SK-N-SH (cell line): ENCODE measurements around the gene DCDC1. TPM values are rescaled to one million over a fixed set of nuclear protein-coding genes. Genes with fewer than 3 reads are reported as not detected.

Source experiments
- CTCF ChIA-PET: fragments of 300-600, 350-600 bp; formaldehyde crosslinking; extraction: SDS; loops from one replicate; lab custom pipeline; 2021; lab: Yijun Ruan, JAX
- POLR2A ChIA-PET: fragments of 350-600 bp; sonication (Branson Sonifier 250); formaldehyde crosslinking; extraction: SDS; loops from one replicate; lab custom pipeline; 2020; ENCODE audit warnings: antibody characterized with exemption, inconsistent platforms; lab: Yijun Ruan, JAX
- DNase-seq: peaks from one replicate; pipeline ENCODE4 v3.0.0; 2012
- H2AFZ ChIP-seq: fragments of 200-600 bp; sonication (generic); 2 replicates; pipeline ENCODE4 v1.8.1; 2016; ENCODE audit warnings: antibody characterized with exemption, mild to moderate bottlenecking, low read depth
- H3F3A ChIP-seq: fragments of 200-600 bp; sonication (generic); replicated peaks from 2 replicates; pipeline ENCODE3; 2016; ENCODE audit warnings: antibody characterized with exemption, mild to moderate bottlenecking; ENCODE audit not compliant: insufficient read depth
- H3K27ac ChIP-seq, 2 experiments: fragments of 200-500 bp in 1 of 2; fragments of 200-600 bp in 1 of 2; sonication (Bioruptor generic) in 1 of 2; sonication (generic), shearing (Covaris generic) in 1 of 2; 2 replicates each; pipeline versions ENCODE4 v1.5.1 to v1.6.1; 2014 to 2016; ENCODE audit warnings: low read depth in 2 of 2, inconsistent platforms in 1 of 2, low read length in 1 of 2, mild to moderate bottlenecking in 1 of 2, mixed read lengths in 1 of 2
- H3K27me3 ChIP-seq: fragments of 200-600 bp; sonication (generic), shearing (Covaris generic); 2 replicates; pipeline ENCODE4 v1.6.1; 2016; ENCODE audit warnings: mixed run types; ENCODE audit not compliant: insufficient read depth
- H3K36me3 ChIP-seq, 2 experiments: fragments of 200-500 bp in 1 of 2; fragments of 200-600 bp in 1 of 2; sonication (Bioruptor generic) in 1 of 2; sonication (generic) in 1 of 2; replicated peaks in 1 of 2; 2 replicates each; pipeline versions ENCODE3 to v1.5.1; 2014 to 2016; ENCODE audit warnings: low read length in 1 of 2, mild to moderate bottlenecking in 1 of 2; ENCODE audit not compliant: insufficient read depth in 2 of 2, control insufficient read depth in 1 of 2
- H3K4me1 ChIP-seq, 2 experiments: fragments of 200-500 bp in 1 of 2; fragments of 200-600 bp in 1 of 2; sonication (Bioruptor generic) in 1 of 2; sonication (generic), shearing (Covaris generic) in 1 of 2; 2 replicates each; pipeline versions ENCODE4 v1.5.1 to v1.6.1; 2014 to 2016; ENCODE audit warnings: low read depth in 1 of 2, low read length in 1 of 2, mixed run types in 1 of 2; ENCODE audit not compliant: insufficient read depth in 2 of 2, control insufficient read depth in 1 of 2
- H3K4me2 ChIP-seq: fragments of 200-600 bp; sonication (generic), shearing (Covaris generic); 2 replicates; pipeline ENCODE4 v1.6.1; 2017; ENCODE audit warnings: mixed run types
- H3K4me3 ChIP-seq, 2 experiments: fragments of 200-500 bp in 1 of 2; fragments of 200-600 bp in 1 of 2; sonication (Bioruptor generic) in 1 of 2; sonication (generic), shearing (Covaris generic) in 1 of 2; 2 replicates each; pipeline versions ENCODE4 v1.5.1 to v1.8.1; 2014 to 2016; ENCODE audit warnings: low read depth in 2 of 2, inconsistent platforms in 1 of 2, low read length in 1 of 2, mild to moderate bottlenecking in 1 of 2, mixed read lengths in 1 of 2, moderate library complexity in 1 of 2
- H3K79me2 ChIP-seq: fragments of 200-600 bp; sonication (generic); 2 replicates; pipeline ENCODE4 v1.8.1; 2017; ENCODE audit warnings: mild to moderate bottlenecking; ENCODE audit not compliant: insufficient read depth
- H3K9ac ChIP-seq: fragments of 200-600 bp; sonication (generic); 2 replicates; pipeline ENCODE4 v1.6.1; 2017; ENCODE audit warnings: mixed run types
- H3K9me2 ChIP-seq: fragments of 200-600 bp; sonication (generic); 2 replicates; pipeline ENCODE4 v1.6.1; 2017; ENCODE audit warnings: mixed run types
- H3K9me3 ChIP-seq: fragments of 200-600 bp; sonication (generic); 2 replicates; pipeline ENCODE4 v1.6.1; 2017; ENCODE audit warnings: mixed run types, mild to moderate bottlenecking, moderate library complexity
- H4K20me1 ChIP-seq: fragments of 200-600 bp; sonication (generic); 2 replicates; pipeline ENCODE4 v1.6.1; 2017; ENCODE audit warnings: mild to moderate bottlenecking, mixed run types; ENCODE audit not compliant: insufficient read depth
- CTCF ChIP-seq: fragments of 200-600 bp; sonication (generic); IDR thresholded peaks from 2 replicates; pipeline ENCODE4 v1.6.1; 2017; ENCODE audit warnings: antibody characterized with exemption, mild to moderate bottlenecking, moderate library complexity
- ELF1 ChIP-seq: IDR thresholded peaks from 2 replicates; pipeline ENCODE4 v1.4.0; 2012
- EP300 ChIP-seq, 2 experiments: IDR thresholded peaks; 2 replicates each; pipeline versions ENCODE4 v1.4.0 to v1.6.1; 2012; ENCODE audit warnings: borderline replicate concordance in 1 of 2, low read depth in 1 of 2, low read length in 1 of 2
- FOXM1 ChIP-seq: IDR thresholded peaks from 2 replicates; pipeline ENCODE4 v1.4.0; 2012; ENCODE audit warnings: low read depth, mild to moderate bottlenecking
- GABPA ChIP-seq: IDR thresholded peaks from 2 replicates; pipeline ENCODE4 v1.4.0; 2012; ENCODE audit warnings: low read depth, mild to moderate bottlenecking
- NFIC ChIP-seq: IDR thresholded peaks from 2 replicates; pipeline ENCODE4 v1.4.0; 2012; ENCODE audit warnings: borderline replicate concordance
- PBX3 ChIP-seq: IDR thresholded peaks from 2 replicates; pipeline ENCODE4; 2012
- RXRA ChIP-seq: IDR thresholded peaks from 2 replicates; pipeline ENCODE4 v1.4.0; 2012; ENCODE audit warnings: low read depth, mild to moderate bottlenecking, borderline replicate concordance
- TEAD4 ChIP-seq: IDR thresholded peaks from 2 replicates; pipeline ENCODE4 v1.4.0; 2012; ENCODE audit warnings: mild to moderate bottlenecking, borderline replicate concordance; ENCODE audit not compliant: insufficient read depth
- WGBS: methylation state at CpG from one replicate; pipeline ENCODE4 v1.1.6; 2017; ENCODE audit warnings: low lambda C conversion rate; 5-methylcytosine and 5-hydroxymethylcytosine counted together
- polyA plus RNA-seq, 3 experiments: library from polyadenylated mRNA; depleted of rRNA; stranded (reverse); fragments of >200 nt; gene quantifications; 2 replicates each; pipeline ENCODE4 v1.2.3, GENCODE V29; 2012

The DCDC1 gene
- polyA plus RNA-seq, 1 of the 3 experiments (the other 2 are of a cell fraction): 0.12 TPM

- TF ChIP-seq RXRA: no peak
Observed at GRCh38 chr11:30895046-30895445, 474.5 kb downstream of the DCDC1 start (continued).

- DNase-seq: no peak
- Histone ChIP-seq H3K4me1 (no peaks in the 10 kb centered on the region), H3F3A (no peaks in the 10 kb centered on the region), H3K9me2 (no peaks in the 10 kb centered on the region), H3K27ac (no peak overlapping the region), H3K79me2 (no peaks in the 10 kb centered on the region), H4K20me1 (no peaks in the 10 kb centered on the region), H3K4me3 (no peak overlapping the region), H3K36me3 (no peaks in the 10 kb centered on the region), H3K9me3 (no peaks in the 10 kb centered on the region), H2AFZ (no peak overlapping the region), H3K27me3 (no peaks in the 10 kb centered on the region), H3K4me2 (no peak overlapping the region), H3K9ac (no peak overlapping the region)
- WGBS: 19% methylated on average over 3 of the region's 3 CpGs
- CTCF ChIA-PET: no interaction called here
- POLR2A ChIA-PET: no interaction called here
- TF ChIP-seq ELF1 (no peak), EP300 (IDR thresholded peaks at IDR 0.05; ENCODE audit: borderline replicate concordance in 1 of 2, low read depth in 1 of 2, low read length in 1 of 2) (no peak)
Observed at GRCh38 chr11:30893318-30893717, 476.2 kb downstream of the DCDC1 start.

GRCh38 chr11:30889143-30889794 lies 480.3 kb downstream of the DCDC1 start:
- Histone ChIP-seq H3K4me3 (no peak overlapping the region), H3K36me3 (no peaks in the 10 kb centered on the region), H3K9ac (no peak overlapping the region), H4K20me1 (no peaks in the 10 kb centered on the region), H3K4me1 (no peaks in the 10 kb centered on the region), H3K9me2 (no peaks in the 10 kb centered on the region), H3K4me2 (no peak overlapping the region), H2AFZ (no peak overlapping the region), H3K27ac (no peak overlapping the region), H3K27me3 (no peaks in the 10 kb centered on the region), H3K9me3 (no peaks in the 10 kb centered on the region), H3K79me2 (no peaks in the 10 kb centered on the region), H3F3A (no peaks in the 10 kb centered on the region)
- DNase-seq: no peak
- TF ChIP-seq TEAD4 (no peak), GABPA (no peak), CTCF (no peak), FOXM1 (no peak), PBX3 (no peak), ELF1 (no peak), NFIC (no peak)
- ChIA-PET POLR2A (no interaction called here), CTCF (no interaction called here)
- 60% methylated on average over 6 of the region's 6 CpGs for WGBS
